HG02759 (cell line): ENCODE measurements around the gene CLK2.
"Not testable (repeated sequence)": the region's sequence is repeated elsewhere in the genome, so short reads cannot be mapped to it uniquely, and the experiment has no call there.

Experiments used
- ATAC-seq: cut with Tn5 transposase; IDR thresholded peaks from one replicate; pipeline ENCODE4 v1.9.1; 2021; ENCODE audit warnings: mild to moderate bottlenecking, moderate library complexity; ENCODE audit not compliant: unreplicated experiment

Gene CLK2

GRCh38 chr1:155297384-155297783, 24.1 kb upstream of the CLK2 start:
- no peak for ATAC-seq

- no peak for ATAC-seq
Measured at GRCh38 chr1:155296661-155297060, 23.4 kb upstream of the CLK2 start.

GRCh38 chr1:155295942-155296267, 22.6 kb upstream of the CLK2 start:
- no peak for ATAC-seq

- no peak for ATAC-seq
Measured at GRCh38 chr1:155295183-155295941, 22.1 kb upstream of the CLK2 start.

- no peak for ATAC-seq
Measured at GRCh38 chr1:155294520-155295182, 21.3 kb upstream of the CLK2 start.

GRCh38 chr1:155293086-155293749, 19.9 kb upstream of the CLK2 start:
- no peak for ATAC-seq

GRCh38 chr1:155291006-155291405, 17.7 kb upstream of the CLK2 start:
- ATAC-seq: not testable (repeated sequence)

GRCh38 chr1:155287987-155288543, 14.8 kb upstream of the CLK2 start:
- ATAC-seq: no peak

GRCh38 chr1:155286544-155286943, 13.2 kb upstream of the CLK2 start:
- ATAC-seq: no peak

GRCh38 chr1:155285631-155286044, 12.3 kb upstream of the CLK2 start:
- no peak for ATAC-seq

GRCh38 chr1:155285063-155285462, 11.8 kb upstream of the CLK2 start:
- ATAC-seq: no peak

- ATAC-seq: no peak
Measured at GRCh38 chr1:155284476-155284875, 11.2 kb upstream of the CLK2 start.

GRCh38 chr1:155282488-155283091, 9.3 kb upstream of the CLK2 start:
- ATAC-seq: no peak

GRCh38 chr1:155279268-155279667, 6.0 kb upstream of the CLK2 start:
- ATAC-seq: no peak

- no peak for ATAC-seq
Measured at GRCh38 chr1:155278689-155279160, 5.4 kb upstream of the CLK2 start.

GRCh38 chr1:155277902-155278688, 4.8 kb upstream of the CLK2 start:
- ATAC-seq: no peak

- ATAC-seq: peak; percentile 63
Measured at GRCh38 chr1:155277070-155277901, 4.0 kb upstream of the CLK2 start, which contains the start of gene HCN3. TSS of gene HCN3 (plus strand) at chr1:155277463. CDS start at chr1:155277591, 128 bp downstream.

GRCh38 chr1:155272466-155273342, 600 bp downstream of the CLK2 start:
- ATAC-seq: peak; percentile 35
